ENCODE results near the gene VARS1.

DNA sequence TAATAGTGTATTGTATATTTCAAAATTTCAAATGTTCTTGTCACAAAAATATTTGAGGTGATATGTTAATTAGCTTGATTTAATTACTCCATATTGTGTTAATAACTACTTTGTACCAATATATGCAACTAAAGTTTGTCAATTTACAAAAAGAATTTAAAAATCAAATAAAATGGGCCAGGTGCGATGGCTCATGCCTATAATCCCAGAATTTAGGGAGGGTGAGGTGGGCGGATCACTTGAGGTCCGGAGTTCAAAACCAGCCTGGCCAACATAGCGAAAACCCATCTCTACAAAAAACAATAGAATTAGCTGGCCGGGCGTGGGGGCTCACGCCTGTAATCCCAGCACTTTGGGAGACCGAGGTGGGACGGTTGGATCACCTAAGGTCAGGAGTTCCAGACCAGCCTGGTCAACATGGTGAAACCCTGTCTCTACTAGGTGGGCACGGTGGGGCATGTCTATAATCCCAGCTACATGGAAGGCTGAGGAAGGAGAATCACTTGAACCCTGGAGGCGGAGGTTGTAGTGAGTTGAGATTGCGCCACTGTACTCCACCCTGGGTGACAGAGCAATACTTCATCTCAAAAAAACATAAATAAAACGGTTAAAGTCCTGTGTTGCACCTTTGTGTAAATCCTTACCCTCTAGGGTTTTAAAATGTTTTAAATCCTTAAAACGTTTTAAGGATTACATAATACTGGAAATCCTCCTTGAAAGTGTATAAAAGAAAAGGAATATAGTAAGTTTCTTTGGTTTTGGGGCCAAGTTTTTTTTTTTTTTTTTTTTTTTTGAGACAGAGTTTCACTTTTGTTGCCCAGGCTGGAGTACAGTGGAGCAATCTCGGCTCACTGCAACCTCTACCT lies 36.0 kb upstream of the VARS1 start:
- TF ChIP-seq, protein P1, sequence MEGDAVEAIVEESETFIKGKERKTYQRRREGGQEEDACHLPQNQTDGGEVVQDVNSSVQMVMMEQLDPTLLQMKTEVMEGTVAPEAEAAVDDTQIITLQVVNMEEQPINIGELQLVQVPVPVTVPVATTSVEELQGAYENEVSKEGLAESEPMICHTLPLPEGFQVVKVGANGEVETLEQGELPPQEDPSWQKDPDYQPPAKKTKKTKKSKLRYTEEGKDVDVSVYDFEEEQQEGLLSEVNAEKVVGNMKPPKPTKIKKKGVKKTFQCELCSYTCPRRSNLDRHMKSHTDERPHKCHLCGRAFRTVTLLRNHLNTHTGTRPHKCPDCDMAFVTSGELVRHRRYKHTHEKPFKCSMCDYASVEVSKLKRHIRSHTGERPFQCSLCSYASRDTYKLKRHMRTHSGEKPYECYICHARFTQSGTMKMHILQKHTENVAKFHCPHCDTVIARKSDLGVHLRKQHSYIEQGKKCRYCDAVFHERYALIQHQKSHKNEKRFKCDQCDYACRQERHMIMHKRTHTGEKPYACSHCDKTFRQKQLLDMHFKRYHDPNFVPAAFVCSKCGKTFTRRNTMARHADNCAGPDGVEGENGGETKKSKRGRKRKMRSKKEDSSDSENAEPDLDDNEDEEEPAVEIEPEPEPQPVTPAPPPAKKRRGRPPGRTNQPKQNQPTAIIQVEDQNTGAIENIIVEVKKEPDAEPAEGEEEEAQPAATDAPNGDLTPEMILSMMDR (IDR thresholded peaks at IDR 0.05) = no peak
- TF ChIP-seq POLR2A (IDR thresholded peaks at IDR 0.05) = no peak
- TF ChIP-seq POLR2AphosphoS5 (IDR thresholded peaks at IDR 0.05) = peak; percentile 44
- no peak for TF ChIP-seq EP300 (IDR thresholded peaks at IDR 0.05)

Measured in gastroesophageal sphincter (tissue), 3 donors.